Measurements from ENCODE around the gene SLC6A18. TPM values are rescaled to one million over a fixed set of nuclear protein-coding genes. Genes with fewer than 3 reads are reported as not detected.

Gene SLC6A18
- total and polyA plus RNA-seq, 10 of the 15 experiments (the other 5 are each of a cell fraction or from before 2014, with no cell fraction given), result not detected

GRCh38 chr5:1278216-1278615 lies 53.0 kb downstream of the SLC6A18 start (continued):
- TF ChIP-seq PKNOX1 (IDR thresholded peaks at IDR 0.05) (no peak), PBX3 (IDR thresholded peaks at IDR 0.05; ENCODE audit: insufficient replicate concordance, low read depth, low read length) (no peak), RUNX3 (IDR thresholded peaks at IDR 0.05; ENCODE audit: low read length) (no peak), KDM1A (IDR thresholded peaks at IDR 0.05; ENCODE audit: borderline replicate concordance) (no peak)

- no peak for FAIRE-seq
- CTCF ChIA-PET, result no interaction called here
- SMC1A ChIA-PET (ENCODE audit: uncharacterized antibody, unreplicated experiment), result no interaction called here
- Histone ChIP-seq H4K20me1 (ENCODE audit: control insufficient read depth, insufficient read depth) (no peaks in the 10 kb centered on the region), H2AFZ (ENCODE audit: control insufficient read depth, low read depth, low read length) (no peak overlapping the region), H3K27ac (ENCODE audit: control insufficient read depth, insufficient read depth) (no peak overlapping the region), H3K4me2 (ENCODE audit: control insufficient read depth, insufficient read depth) (no peak overlapping the region), H3K4me1 (ENCODE audit: control insufficient read depth, insufficient read depth, low read length) (no peaks in the 10 kb centered on the region), H3K27me3 (replicated peaks in 1 of 2; ENCODE audit: control insufficient read depth in 2 of 2, insufficient read depth in 2 of 2, low read length in 1 of 2) (no peaks in the 10 kb centered on the region), H3K9me3 (replicated peaks; ENCODE audit: control insufficient read depth, insufficient read depth, low read length) (no peaks in the 10 kb centered on the region; the same call in 2 of the 3 replicates), H3K79me2 (ENCODE audit: control insufficient read depth, insufficient read depth, low read length) (no peaks in the 10 kb centered on the region), H3K9ac (ENCODE audit: control insufficient read depth, insufficient read depth, low read length) (no peak overlapping the region), H3K36me3 (ENCODE audit: control insufficient read depth in 2 of 2, insufficient read depth in 2 of 2, low read length in 1 of 2) (peaks cover 0 to 14% of the 10 kb centered on the region in 2 experiments; a peak in 2 of 4 replicates), H3K4me3 (no peak overlapping the region)
- RAD21 ChIA-PET (ENCODE audit: unreplicated experiment), result no interaction called here
- intact Hi-C loops (cut with micrococcal nuclease; ENCODE audit: unreplicated experiment), result no loop called here
- ATAC-seq, result no peak
- no peak for DNase-seq (ENCODE audit: low read depth, low spot score)
- POLR2A ChIA-PET, result no interaction called here
- in situ Hi-C loops (cut with MboI), result no loop called here
- 82% methylated on average over 42 of the region's 42 CpGs for WGBS (ENCODE audit: insufficient coverage, insufficient replicate concordance, low lambda C conversion rate, missing lambda C conversion rate)
- no TSS peak for BruUV-seq (replicated peaks)
- TF ChIP-seq RELB (IDR thresholded peaks at IDR 0.05; ENCODE audit: low read depth), result no peak
- no peak for TF ChIP-seq RBBP5 (conservative IDR thresholded peaks at IDR 0.05)
- no peak for TF ChIP-seq ZNF207 (IDR thresholded peaks at IDR 0.05; ENCODE audit: borderline replicate concordance)
- TF ChIP-seq BRCA1 (IDR thresholded peaks at IDR 0.05; ENCODE audit: low read depth, low read length), result no peak
- no peak for TF ChIP-seq MAX (IDR thresholded peaks at IDR 0.05; ENCODE audit: low read depth, low read length)
- TF ChIP-seq MXI1 (IDR thresholded peaks at IDR 0.05; ENCODE audit: low read depth, low read length), result no peak
- TF ChIP-seq SMC3 (IDR thresholded peaks at IDR 0.05; ENCODE audit: borderline replicate concordance, low read length), result no peak
- no peak for TF ChIP-seq EGR1 (IDR thresholded peaks at IDR 0.05; ENCODE audit: borderline replicate concordance in 1 of 2, low read depth in 2 of 2, low read length in 2 of 2)
- no peak for TF ChIP-seq POLR2AphosphoS2 (IDR thresholded peaks at IDR 0.05; ENCODE audit: low read depth, low read length)
- no peak for TF ChIP-seq CBFB (IDR thresholded peaks at IDR 0.05; ENCODE audit: low read depth)
- no peak for TF ChIP-seq HDGF (IDR thresholded peaks at IDR 0.05)
- TF ChIP-seq SMARCA5 (IDR thresholded peaks at IDR 0.05), result no peak
These were observed 53.7 kb downstream of the SLC6A18 start for GRCh38 chr5:1278656-1279442.
